Osteoblast (primary cell): ENCODE data around the gene GALNT2. TPM values are rescaled to one million over a fixed set of nuclear protein-coding genes. Genes with fewer than 3 reads are reported as not detected.

Experiments
- DNase-seq: peaks from one replicate; pipeline ENCODE4 v3.0.0; 2011; ENCODE audit warnings: low spot score, mixed read lengths; ENCODE audit not compliant: insufficient read length; ENCODE audit errors: missing footprints
- H2AFZ ChIP-seq: 2 replicates; pipeline ENCODE4 v1.6.0; 2011; ENCODE audit warnings: mild to moderate bottlenecking, low read length
- H3K27ac ChIP-seq: 2 replicates; pipeline ENCODE4 v1.5.1; 2011; ENCODE audit warnings: mild to moderate bottlenecking, low read depth, low read length, moderate library complexity
- H3K27me3 ChIP-seq: 2 replicates; pipeline ENCODE4 v1.6.0; 2012; ENCODE audit warnings: mild to moderate bottlenecking, control low read depth, inconsistent platforms, low read length, moderate library complexity; ENCODE audit not compliant: insufficient read depth
- H3K36me3 ChIP-seq: 2 replicates; pipeline ENCODE4 v1.5.1; 2011; ENCODE audit warnings: mild to moderate bottlenecking, low read length, control low read depth, moderate library complexity; ENCODE audit not compliant: insufficient read depth
- H3K4me1 ChIP-seq: 2 replicates; pipeline ENCODE4 v1.5.1; 2011; ENCODE audit warnings: mild to moderate bottlenecking, low read length, control low read depth, moderate library complexity; ENCODE audit not compliant: insufficient read depth
- H3K4me2 ChIP-seq: 2 replicates; pipeline ENCODE4 v1.6.0; 2011; ENCODE audit warnings: mild to moderate bottlenecking, low read length; ENCODE audit not compliant: insufficient read depth
- H3K4me3 ChIP-seq: fragments of 200-600 bp; sonication (generic); 3 replicates; pipeline ENCODE4 v1.5.1; 2012; ENCODE audit warnings: mild to moderate bottlenecking, low read length, inconsistent platforms; ENCODE audit not compliant: insufficient read depth
- H3K79me2 ChIP-seq: 2 replicates; pipeline ENCODE4 v1.6.0; 2012; ENCODE audit warnings: mild to moderate bottlenecking, low read length, control low read depth, inconsistent platforms; ENCODE audit not compliant: insufficient read depth
- H3K9me3 ChIP-seq: 2 replicates; pipeline ENCODE4 v1.5.1; 2011; ENCODE audit warnings: low read depth, low read length, control low read depth
- H4K20me1 ChIP-seq: 2 replicates; pipeline ENCODE4 v1.6.0; 2012; ENCODE audit warnings: mild to moderate bottlenecking, low read length, control low read depth; ENCODE audit not compliant: insufficient read depth
- total RNA-seq: library from RNA; depleted of rRNA; stranded (reverse); fragments of >200 nt; gene quantifications from 2 replicates; pipeline ENCODE4 v1.2.3, GENCODE V29; 2012
- TF ChIP-seq, protein P1 (sequence below): IDR thresholded peaks from 2 replicates; pipeline ENCODE4 v1.5.1; 2011; ENCODE audit warnings: mild to moderate bottlenecking, low read depth, low read length, moderate library complexity; ENCODE audit errors: extremely low read depth

Gene GALNT2
- total RNA-seq, 1 donor, result 83.2 TPM

DNA sequence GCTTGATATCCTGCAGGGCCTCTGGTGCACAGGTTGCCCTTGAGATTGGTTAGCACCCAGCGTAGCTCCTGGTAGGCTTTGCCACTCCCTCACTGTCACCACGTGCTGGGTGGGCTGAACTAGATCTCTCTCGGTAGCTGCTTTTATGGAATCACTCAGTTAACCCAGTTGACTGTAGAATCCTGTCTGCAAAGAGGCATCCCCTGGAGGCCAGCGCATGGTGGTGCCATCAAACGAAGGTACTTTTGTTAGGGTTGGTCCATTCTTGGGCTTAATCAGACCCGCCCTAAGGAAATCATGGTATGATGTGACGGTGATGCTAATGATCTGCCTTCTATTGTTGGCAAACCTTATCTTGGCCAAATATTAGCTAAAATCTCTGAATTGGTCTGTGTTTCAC, 153.4 kb downstream of the GALNT2 start:
- Histone ChIP-seq H3K4me1 (no peaks in the 10 kb centered on the region), H3K79me2 (peaks cover 63% of the 10 kb centered on the region), H3K9me3 (no peaks in the 10 kb centered on the region), H3K4me2 (no peak overlapping the region), H2AFZ (no peak overlapping the region), H4K20me1 (peaks cover 29% of the 10 kb centered on the region), H3K4me3 (no peak overlapping the region), H3K27me3 (no peaks in the 10 kb centered on the region), H3K27ac (no peak overlapping the region), H3K36me3 (no peaks in the 10 kb centered on the region)
- DNase-seq, result no peak
- TF ChIP-seq, protein P1, sequence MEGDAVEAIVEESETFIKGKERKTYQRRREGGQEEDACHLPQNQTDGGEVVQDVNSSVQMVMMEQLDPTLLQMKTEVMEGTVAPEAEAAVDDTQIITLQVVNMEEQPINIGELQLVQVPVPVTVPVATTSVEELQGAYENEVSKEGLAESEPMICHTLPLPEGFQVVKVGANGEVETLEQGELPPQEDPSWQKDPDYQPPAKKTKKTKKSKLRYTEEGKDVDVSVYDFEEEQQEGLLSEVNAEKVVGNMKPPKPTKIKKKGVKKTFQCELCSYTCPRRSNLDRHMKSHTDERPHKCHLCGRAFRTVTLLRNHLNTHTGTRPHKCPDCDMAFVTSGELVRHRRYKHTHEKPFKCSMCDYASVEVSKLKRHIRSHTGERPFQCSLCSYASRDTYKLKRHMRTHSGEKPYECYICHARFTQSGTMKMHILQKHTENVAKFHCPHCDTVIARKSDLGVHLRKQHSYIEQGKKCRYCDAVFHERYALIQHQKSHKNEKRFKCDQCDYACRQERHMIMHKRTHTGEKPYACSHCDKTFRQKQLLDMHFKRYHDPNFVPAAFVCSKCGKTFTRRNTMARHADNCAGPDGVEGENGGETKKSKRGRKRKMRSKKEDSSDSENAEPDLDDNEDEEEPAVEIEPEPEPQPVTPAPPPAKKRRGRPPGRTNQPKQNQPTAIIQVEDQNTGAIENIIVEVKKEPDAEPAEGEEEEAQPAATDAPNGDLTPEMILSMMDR, result no peak

DNA sequence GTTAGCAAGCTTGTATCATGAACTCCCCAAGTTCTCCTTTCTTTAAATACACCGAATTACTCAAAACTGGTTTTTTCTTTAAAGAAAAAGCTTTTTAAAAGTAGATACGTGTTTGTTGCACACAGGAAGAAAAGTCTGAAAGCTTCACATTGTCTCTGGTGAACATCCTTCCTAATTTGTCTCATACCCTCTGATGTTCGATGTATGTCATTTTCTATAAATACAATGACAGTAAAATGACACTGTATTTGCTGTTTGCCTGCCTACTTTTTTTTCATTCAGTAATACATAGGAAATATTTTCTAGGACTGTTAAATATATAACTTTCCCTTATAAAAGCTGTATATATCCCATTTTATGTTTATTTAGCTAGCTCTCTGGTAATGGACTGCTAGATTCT, 153.9 kb downstream of the GALNT2 start:
- Histone ChIP-seq H3K27me3 (no peaks in the 10 kb centered on the region), H3K4me3 (no peak overlapping the region), H3K36me3 (no peaks in the 10 kb centered on the region), H3K9me3 (no peaks in the 10 kb centered on the region), H3K27ac (no peak overlapping the region), H3K4me1 (no peaks in the 10 kb centered on the region), H3K4me2 (no peak overlapping the region), H4K20me1 (peaks cover 31% of the 10 kb centered on the region), H2AFZ (no peak overlapping the region), H3K79me2 (peaks cover 63% of the 10 kb centered on the region)
- TF ChIP-seq, protein P1, result no peak
- DNase-seq, result no peak

DNA sequence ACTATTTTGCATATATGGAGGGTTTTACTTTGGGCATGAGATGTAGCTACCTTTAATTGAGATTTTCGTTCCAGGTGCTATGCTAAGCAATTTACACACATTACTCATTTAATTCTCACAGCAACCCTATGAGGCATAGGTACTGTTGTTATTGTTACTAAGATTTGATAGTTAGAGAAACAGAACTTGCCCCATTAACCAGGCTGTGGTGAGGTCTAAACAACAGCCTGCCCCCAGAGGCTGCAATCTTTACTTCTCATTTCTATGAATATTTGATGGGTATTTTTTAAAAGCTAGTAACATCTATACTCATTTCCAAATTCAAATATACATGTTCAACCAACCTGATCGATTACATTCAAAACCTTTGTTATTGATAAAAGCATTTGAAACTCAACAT, 155.6 kb downstream of the GALNT2 start:
- H3K9me3 ChIP-seq, result no peaks in the 10 kb centered on the region
- no peaks in the 10 kb centered on the region for H3K4me1 ChIP-seq
- H3K36me3 ChIP-seq, result no peaks in the 10 kb centered on the region
- TF ChIP-seq, protein P1, result peak; percentile 47
- peaks cover 24% of the 10 kb centered on the region for H4K20me1 ChIP-seq
- H3K27me3 ChIP-seq, result no peaks in the 10 kb centered on the region
- DNase-seq, result no peak
- H2AFZ ChIP-seq, result no peak overlapping the region
- peak overlapping the region; percentile 18 for H3K4me2 ChIP-seq
- H3K27ac ChIP-seq, result peak overlapping the region; percentile 11
- no peak overlapping the region for H3K4me3 ChIP-seq
- H3K79me2 ChIP-seq, result peaks cover 58% of the 10 kb centered on the region

DNA sequence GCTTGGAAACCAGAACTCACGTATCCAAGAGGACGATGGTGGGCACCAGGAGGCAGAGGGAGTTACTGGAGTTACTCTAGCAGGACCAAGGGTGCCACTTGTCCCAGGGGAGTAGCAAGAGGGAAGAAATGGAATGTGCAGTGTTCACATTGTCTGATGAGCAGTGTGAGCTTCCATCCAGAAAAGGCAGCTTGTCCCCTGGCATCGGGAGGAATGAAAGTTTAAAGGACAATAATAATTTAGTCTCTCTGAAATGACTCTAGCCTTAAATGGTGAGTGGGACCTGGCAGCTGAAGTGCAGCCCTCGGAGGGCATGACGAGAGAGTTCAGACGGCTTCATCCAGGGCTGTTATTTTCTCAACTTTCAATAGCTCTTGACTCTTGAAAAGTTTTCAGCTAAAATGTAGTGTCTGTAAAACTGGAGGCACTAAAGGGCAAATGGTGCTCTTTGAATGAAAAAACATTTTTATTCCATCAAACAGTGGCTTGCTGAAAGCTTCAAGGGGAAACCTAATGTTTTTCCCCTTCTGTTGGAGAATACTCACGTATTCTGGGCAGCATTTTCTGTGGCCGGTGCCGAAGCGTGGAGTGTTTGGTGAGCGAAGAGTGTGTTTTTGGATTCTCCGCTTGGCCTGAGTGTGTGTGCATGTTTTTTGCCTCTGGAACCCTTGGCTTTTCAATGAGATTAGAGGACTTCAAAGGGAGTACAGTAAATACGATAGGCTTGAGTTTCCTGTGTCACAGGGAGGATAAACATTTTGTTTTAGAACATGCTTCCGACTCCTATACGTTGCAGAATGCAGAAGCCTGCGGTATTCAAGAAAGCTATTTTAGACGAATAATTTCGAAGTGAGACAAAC, 157.3 kb downstream of the GALNT2 start:
- Histone ChIP-seq H4K20me1 (peaks cover 11% of the 10 kb centered on the region), H3K4me3 (no peak overlapping the region), H3K79me2 (peaks cover 46% of the 10 kb centered on the region), H3K27ac (no peak overlapping the region), H3K4me2 (no peak overlapping the region), H3K27me3 (no peaks in the 10 kb centered on the region), H3K4me1 (no peaks in the 10 kb centered on the region), H3K9me3 (no peaks in the 10 kb centered on the region), H2AFZ (no peak overlapping the region), H3K36me3 (no peaks in the 10 kb centered on the region)
- no peak for DNase-seq
- TF ChIP-seq, protein P1, result no peak
